Measurements from ENCODE around the gene SPART. TPM values are rescaled to one million over a fixed set of nuclear protein-coding genes. Genes with fewer than 3 reads are reported as not detected.

Gene SPART
- total and polyA plus RNA-seq, 2 of the 8 experiments (the other 6 are each of a cell fraction or from before 2014, with no cell fraction given) = 27.2 to 74.1 TPM

GRCh38 chr13:36313047-36313969 is 32.9 kb downstream of the SPART start (continued):
- TF ChIP-seq ATF2 (IDR thresholded peaks at IDR 0.05; ENCODE audit: low read length) (no peak), RXRA (IDR thresholded peaks at IDR 0.05; ENCODE audit: insufficient read depth, low read depth, low read length) (no peak), TCF12 (IDR thresholded peaks at IDR 0.05; ENCODE audit: low read depth, low read length) (no peak), CHD2 (IDR thresholded peaks at IDR 0.05; ENCODE audit: low read length) (no peak), CREB1 (IDR thresholded peaks at IDR 0.05) (no peak), HDAC2 (IDR thresholded peaks at IDR 0.05; ENCODE audit: borderline replicate concordance in 1 of 2, low read depth in 2 of 2, low read length in 2 of 2) (no peak)

Data from H1 (cell line).